Activated T-cell treated with anti-CD3 and anti-CD28 coated beads for 48 hours (primary cell): Measurements from ENCODE around the gene THAP10.
"Not testable (repeated sequence)": the region's sequence is repeated elsewhere in the genome, so short reads cannot be mapped to it uniquely, and the experiment has no call there.

Source experiments
- DNase-seq: peaks from one replicate; pipeline ENCODE4 v3.0.0-alpha.2; 2020; ENCODE audit warnings: low read depth

Gene THAP10

DNA sequence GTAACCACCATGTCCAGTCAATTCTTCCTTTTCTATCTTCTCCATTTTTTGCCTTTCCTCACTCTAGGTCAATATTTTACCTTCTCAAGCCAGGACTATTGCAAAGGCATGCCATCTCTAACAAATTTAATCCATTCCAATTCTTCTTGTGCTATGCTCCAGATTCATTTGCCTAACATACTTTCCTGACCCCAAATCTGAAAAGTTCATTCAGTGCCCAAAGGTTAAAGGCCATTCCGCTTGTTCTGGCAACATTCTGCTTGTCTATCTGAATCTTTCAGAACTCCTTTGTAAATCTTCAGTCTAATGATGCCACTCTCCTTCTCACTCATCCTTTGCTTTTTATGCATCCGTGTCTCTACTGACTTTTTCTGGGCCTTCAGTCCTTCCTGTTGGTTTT is 15.6 kb downstream of the THAP10 start:
- no peak for DNase-seq

DNA sequence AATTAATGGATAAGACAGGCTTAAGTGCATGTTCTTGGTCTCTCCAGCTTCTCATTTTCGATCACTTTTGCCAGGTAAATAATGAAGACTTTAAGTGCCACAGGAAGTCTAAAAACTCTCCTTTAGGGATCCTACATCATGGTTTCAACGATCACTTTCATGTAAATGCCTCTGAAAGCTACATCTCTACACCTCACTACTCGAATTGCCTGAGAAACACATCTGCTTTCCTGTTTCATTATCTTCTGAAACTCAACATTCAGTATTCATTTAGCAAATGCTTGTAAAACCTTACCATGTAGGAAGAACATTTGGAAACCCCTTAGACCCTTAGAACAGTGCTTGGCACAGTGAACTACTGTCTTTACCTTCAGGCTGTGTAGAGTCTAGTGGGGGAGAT is 16.2 kb downstream of the THAP10 start:
- no peak for DNase-seq

DNA sequence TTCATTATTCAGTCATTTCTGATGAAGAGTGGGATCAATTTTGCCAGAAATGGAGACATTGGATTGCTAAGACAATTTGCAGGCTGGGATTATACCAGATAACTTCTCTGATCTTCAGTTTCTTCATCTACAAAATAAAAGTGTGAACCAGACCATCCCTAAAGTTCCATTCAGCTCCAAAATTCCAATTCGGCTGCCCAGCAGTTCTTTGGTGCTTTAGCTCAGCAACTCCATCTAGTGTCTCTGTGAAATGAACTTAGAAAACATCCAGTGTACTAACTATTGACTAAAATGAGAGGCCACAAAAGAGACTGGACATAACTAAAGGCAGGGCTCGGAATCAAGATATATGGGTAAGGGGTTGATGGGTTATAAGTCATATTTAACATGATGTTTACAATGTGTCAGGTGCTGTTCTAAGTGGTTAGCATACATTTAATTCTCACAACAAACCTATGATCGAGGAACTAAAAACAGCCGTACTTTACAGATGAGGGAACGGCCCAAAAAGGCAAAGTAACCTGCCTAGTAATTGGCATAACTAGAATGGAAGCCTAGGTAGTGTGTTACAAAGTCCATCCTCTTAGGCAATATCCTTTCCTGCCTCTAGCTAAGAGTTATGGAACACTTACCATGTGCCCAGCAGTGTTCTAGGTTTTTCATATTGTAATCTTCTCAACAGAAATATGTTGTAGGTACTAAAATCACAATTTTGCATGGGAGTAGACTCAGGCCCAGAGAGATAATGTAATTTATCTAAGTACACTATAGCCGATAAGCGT is 17.0 kb downstream of the THAP10 start:
- DNase-seq: no peak

DNA sequence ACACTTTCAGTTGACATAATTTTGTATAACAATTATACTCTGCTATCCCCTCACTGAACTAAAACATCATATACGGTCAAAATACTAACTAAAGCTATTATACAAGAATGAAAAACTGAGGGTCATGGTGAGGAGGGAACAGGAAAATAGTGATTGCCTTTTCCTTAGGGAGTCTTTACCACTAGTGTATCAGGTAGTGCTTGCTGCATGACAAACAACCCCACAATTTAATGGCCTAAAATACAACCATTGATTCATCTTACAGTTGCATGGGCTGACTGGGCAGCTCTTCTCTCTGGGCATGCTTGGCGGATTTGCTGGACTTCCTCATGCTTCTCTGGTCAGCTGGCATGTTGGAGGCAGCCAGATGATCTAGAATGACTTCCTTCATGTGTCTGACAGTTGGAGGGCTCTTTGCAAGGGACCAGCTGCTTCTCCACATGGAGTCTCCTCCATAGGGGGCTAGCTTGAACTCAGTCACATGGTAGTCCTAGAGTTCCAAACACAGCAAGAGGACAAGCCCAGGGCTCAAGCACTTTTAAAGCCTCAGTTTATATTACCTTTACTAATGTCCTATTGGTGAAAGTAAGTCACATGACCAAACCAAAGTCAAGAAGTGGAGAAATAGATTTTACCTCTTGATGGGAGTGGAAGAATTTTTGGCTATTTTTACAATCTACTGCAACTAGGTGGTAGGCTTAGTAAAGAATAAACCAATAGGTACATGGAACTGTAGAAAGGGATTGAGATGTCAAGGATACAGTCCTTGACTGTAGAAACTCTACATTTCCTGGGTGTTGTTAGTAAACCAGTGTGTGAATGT is 18.8 kb downstream of the THAP10 start:
- DNase-seq: no peak

DNA sequence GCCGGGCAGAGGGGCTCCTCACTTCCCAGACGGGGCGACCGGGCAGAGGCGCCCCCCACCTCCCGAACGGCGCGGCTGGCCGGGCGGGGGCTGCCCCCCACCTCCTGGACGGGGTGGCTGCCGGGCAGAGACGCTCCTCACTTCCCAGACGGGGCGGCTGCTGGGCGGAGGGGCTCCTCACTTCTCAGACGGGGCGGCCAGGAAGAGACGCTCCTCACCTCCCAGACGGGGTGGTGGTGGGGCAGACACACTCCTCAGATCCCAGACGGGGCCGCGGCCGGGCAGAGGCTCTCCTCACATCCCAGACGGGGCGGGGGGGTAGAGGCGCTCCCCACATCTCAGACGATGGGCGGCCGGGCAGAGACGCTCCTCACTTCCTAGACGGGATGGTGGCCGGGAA is 20.7 kb downstream of the THAP10 start:
- DNase-seq: not testable (repeated sequence)

DNA sequence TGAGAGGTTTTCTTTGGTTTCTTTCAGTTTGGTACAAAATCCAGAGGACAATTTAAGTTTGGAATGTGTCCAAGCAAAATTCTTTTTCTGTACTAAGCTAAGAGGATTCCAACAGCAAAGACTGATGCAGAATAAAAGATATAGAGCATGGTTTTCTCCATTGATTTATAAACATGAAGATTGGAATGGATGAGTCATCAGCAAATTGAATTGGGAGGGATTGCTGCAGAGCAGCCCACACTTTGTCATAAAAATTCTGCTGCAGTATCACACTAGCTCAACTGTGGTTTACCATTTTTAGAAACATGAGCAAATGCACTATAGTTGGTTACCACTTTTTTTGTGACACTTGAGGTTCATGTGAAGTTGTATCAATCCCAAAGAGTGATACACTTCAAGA is 22.2 kb downstream of the THAP10 start:
- DNase-seq: no peak

DNA sequence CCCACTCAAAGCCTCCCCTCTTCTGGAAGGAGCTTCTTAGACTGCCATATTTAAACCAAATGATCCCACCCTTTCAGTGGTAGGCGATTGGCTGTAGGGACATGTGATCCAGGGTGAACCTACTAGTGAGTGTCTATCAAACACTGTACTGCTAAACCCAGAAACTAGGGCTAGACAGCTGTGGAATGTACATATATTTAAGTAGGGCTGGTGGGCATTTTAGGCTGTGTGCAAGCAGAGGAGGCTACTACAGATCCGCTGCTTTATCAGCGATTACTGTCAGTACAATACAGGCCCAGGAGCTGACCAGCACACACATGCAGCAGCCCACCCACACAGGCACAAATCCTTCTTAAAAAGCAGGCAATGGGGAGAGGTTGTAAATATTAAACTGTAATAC is 22.9 kb downstream of the THAP10 start:
- DNase-seq: no peak

DNA sequence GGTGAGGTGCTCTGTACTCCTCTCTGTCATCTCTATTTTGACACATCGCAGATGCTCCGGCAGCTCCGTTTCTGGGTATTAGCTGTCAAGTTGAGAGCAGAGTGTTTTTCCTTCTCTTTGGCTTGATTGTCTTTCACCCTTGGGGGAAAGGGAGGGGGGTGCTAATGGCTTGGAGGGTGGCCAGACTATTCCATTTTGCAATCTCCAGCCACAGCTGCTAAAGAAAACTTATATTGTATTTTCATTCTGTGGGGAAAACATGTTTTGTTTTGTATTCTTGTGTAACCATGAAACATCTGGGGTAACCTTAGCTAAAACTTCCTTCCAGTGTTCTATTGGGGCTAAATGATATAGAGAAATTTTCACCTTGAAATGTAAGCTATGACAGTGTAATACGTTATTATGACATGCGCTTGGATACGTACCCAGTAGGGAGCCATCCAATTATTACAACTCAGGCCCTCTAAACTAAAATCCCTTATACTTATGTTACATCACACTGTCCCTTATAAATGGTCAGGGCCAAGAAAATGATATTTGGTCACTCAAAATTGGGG is 24.2 kb downstream of the THAP10 start:
- no peak for DNase-seq

DNA sequence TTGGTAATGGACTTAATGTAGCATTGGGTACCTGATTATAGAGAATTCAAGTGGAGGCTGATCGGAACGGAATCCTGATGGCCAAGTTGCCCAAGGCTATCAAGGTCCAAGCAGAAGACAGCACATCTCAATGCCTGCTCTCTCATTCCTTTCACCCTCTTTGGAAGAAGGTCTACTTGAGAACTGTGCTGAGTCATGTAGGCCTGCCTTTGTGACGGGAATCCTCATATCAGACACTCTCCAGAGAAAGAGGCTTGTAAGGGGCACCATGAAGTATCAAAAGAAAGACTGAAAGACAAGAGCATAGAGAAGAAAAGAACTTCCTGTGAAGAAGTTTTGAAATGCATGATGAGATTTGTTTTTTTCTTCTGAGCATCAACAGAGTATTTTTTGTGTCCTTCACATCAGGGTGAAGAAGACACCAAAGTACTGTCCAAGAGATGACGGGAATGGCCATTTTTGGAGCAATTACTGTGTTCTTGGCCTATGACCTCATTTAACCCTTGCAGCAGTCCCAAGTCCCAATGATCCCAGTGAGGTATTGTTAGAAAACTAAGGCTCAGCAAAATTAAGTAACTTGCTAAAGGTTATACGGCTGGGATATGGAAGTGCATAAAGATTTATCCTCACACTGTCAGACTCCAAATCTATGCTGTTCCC is 25.1 kb downstream of the THAP10 start:
- no peak for DNase-seq

DNA sequence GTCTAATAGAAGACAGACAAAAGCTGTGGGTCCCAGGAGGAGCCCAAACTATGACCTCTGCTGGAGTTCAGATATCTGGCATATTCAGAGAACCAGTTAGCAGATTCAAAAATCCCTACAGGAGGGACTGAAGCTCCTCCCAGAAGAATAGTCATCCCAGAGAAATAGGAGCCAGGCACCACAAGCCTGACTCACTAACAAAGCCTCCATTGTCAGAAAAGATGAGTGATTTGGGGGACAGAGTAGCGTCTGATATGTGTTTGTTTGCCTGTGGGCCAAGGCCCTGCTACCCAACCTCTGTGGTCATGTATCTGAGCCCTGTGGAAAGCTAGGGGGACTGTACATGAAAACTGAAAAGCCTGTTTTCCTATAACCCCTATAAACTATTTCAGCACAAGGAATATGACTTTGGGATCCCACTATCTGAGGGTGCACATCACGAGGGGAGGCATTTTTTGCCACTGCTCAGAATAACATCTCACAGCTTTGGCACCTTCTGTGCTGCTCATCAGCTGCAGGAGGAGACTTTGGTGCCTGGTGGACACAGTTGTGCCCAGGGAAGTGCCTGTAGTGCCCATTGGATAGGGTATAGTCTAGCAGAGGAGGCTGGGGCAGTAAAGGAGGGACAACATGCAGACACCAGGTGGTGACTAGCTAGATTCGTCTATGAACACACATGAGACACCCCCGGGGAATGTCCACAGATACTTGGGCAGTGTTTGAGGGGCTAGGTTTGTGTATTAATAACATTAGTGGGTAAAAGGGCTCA is 28.6 kb downstream of the THAP10 start:
- no peak for DNase-seq

DNA sequence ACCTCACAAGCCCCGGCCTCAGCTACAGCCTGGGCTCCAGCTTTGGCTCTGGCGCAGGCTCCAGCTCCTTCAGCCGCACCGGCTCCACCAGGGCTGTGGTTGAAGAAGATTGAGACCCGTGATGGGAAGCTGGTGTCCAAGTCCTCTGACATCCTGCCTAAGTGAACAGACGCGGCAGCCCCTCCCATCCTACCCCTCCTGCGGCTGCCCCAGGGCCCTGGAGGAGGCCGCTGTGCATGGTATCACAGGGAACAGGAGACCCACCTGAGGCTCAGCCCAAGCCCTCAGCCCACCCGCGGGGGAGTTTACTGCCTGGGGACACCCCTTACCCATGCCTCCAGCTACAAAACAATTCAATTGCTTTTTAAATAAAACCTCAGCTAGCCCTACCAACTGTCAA is 32.2 kb downstream of the THAP10 start:
- no peak for DNase-seq

DNA sequence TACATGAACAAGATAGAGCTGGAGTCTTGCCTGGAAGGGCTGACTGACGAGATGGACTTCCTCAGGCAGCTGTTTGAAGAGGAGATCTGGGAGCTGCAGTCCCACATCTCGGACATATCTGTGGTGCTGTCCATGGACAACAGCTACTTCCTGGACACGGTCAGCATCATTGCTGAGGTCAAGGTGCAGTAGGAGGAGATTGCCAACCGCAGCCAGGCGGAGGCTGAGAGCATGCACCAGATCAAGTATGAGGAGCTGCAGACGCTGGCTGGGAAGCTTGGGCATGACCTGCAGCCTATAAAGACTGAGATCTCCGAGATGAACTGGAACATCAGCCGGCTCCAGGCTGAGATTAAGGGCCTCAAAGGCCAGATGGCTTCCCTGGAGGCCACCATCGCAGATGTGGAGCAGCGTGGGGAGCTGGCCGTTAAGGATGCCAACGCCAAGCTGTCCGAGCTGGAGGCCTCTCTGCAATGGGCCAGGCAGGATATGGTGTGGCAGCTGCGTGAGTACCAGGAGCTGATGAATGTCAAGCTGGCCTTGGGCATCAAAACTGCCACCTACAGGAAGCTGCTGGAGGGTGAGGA is 32.8 kb downstream of the THAP10 start:
- DNase-seq: no peak

DNA sequence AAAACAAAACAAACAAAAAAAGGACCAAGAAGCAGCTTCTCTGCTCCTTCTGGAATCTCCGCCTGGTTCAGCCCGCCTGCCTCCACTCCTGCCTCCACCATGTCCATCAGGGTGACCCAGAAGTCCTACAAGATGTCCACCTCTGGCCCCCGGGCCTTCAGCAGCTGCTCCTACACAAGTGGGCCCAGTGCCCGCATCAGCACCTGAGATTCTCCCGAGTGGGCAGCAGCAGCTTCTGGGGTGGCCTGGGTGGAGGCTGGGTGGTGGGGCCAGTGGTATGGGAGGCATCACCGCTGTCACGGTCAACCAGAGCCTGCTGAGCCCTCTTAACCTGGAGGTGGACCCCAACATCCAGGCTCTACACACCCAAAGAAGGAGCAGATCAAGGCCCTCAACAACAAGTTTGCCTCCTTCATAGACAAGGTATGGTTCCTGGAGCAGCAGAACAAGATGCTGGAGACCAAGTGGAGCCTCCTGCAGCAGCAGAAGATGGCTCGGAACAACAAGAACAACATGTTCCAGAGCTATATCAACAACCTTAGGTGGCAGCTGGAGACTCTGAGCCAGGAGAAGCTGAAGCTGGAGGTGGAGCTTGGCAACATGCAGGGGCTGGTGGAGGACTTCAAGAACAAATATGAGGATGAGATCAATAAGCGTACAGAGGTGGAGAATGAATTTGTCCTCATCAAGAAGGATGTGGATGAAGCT is 33.5 kb downstream of the THAP10 start:
- not testable (repeated sequence) for DNase-seq

DNA sequence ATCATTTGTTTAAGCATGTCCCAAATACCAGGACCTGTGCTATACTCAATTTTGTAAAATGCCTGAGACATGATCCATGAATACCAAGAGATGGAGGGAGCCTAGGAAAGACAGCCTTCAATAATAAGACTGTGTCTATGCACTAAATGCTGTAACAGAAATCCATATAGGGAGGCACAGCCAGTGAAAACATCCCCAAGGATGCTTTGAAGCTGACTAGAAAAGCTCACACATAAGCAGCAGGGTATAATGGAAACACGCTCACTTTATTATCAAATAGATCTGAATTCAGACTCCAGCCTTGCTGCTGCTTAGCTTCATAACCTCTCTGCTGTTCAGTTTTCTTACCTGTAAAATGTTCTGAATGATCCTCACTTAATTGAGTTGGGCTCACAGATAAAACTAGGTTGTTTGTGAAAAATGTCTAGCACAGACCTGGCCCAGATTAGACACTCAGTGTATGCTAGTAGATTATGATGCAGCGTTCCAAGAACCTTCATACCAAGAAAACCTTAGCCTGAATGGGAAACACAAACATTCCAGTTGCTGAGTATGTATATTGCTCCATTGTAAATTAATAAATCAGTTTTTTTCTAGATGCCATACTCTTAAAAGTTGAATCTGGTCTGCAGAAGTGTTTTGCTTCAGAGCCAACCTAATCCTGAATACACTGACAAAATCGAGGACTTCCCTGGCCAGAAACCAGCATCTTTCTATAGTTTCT is 34.5 kb downstream of the THAP10 start:
- no peak for DNase-seq

DNA sequence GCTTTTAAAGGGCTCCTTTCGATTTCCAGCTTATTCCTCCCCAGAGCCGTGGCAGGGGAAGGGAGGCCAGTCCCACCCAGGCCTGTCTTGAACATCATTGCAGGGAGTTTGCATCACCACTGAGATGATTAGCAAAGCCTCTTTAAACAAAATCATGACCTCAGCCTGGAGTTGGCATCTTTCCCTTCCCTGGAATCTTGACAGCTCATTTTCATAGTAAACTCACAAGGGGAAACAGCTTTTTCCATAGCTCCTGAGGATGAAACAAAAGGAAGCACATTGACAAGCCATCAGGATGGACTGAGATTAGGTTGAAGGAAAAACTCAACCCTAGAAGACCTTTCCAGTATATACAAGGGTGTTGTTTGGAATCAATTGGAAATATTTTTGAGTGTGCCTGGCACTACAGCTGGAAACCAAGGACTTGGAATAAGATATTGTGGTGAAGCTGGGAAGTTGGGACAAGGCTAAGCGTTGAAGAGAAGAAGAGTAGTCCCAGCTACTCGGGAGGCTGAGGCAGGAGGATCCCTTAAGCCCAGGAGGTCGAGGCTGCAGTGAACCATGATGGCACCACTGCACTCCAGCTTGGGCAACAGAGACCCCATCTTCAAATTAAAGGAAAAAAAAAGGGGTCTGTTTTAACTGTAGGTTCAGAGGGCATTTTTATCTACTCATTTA is 35.2 kb downstream of the THAP10 start:
- DNase-seq: no peak

DNA sequence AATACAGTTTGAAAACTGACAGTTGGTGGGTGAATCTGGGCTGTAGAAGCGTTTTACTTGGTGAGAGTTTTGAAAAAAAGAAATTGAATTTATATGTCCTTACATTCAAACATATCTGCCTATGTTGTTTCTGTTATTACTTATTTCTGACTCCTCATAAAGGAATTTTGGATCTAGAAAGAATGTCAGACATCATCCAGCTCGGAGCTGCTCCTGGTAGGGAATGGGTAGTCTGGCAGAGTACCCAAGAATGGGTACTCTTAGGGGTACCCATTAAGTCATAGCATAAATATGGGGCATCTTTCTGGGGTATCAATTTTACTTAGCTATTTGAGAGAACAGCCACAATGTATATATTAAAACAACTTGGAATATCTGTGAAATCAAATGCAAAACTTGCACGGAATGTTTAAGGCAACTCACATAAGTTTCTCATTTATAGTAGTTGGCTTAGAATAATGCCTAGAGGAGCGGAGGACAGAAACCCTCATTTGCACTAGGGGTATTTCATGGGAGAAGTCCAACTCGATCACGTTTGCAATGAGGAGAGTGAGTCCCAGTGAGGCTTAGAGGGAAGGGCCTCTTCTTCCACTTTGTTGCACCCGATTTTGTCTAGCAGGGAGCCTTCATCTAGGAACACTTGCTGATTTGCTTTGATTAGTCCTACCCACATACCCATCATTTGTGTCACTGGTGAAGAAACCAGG is 35.9 kb downstream of the THAP10 start:
- DNase-seq: no peak

DNA sequence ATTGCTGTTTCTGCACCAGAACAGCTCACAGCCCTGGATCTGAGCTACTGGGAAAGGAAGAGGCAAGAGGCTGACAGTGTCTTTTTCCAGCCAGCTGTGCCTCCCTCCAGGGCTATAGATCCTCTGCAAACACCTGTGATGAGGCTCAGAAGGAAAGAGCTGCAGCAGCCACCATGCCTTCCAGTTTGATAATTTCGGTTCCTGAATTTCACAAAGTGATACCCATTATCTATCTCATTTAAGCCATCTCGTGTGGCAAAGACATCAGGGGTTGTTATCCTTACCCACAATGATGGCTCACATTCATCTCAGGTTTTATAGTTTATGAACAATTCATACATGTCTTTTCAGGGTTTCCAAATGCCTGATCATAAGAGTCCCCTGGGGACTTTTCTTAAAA is 36.5 kb downstream of the THAP10 start:
- no peak for DNase-seq

DNA sequence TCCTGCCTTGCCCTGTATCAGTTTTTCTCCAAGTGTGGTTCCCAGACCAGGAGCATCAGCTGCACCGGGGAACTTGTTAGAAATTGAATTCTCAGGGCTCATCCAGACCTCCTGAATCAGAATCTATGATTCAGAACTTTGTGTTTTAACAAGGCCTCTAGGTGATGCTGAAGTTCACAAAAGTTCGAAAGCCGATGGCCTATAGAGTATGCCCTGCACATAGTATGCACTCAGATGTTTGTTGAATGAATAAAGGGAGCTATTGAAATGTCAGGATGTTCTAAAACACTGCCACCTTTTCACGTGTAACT is 37.6 kb downstream of the THAP10 start:
- no peak for DNase-seq
